ENCODE data around the gene TXNDC11. TPM values are rescaled to one million over a fixed set of nuclear protein-coding genes. Genes with fewer than 3 reads are reported as not detected.

Gene TXNDC11
- total and polyA plus RNA-seq, 2 experiments from 2014 or later, result 6.8 to 12.0 TPM

DNA sequence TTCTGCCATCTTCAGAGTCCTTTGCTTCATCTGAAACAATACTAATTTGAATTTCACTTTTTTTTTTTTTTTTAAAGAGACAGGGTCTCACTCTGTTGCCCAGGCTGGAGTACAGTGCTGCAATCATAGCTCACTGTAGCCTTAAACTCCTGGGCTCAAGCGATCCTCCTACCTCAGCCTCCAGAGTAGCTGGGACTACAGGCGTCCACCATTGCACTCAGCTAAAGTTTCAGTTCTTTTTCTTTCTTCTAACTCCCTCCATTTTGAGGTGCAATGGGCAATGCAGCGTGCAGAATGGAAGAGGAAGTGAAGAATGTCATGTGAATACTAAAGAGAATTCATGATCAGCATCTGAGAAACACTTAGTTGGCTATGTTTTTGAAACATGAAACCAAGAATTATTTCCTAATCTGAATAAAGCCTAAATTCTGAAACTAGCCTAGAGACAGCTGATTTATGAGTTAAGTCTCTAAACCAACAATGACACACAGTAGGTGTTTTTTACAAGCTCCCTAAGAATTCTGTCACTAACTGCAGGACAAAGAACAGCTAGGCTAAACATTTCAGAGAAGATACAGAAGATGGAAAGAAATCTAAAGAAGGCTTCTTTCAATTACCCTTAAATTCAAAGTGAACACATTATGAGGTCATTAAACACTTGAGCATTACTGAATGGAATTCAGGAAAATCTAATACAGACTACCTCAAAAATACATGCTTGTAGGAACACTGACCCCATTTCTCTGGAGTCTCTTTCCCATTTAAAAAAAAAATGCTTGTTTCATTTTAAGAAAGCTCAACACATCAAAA lies 53.4 kb downstream of the TXNDC11 start:
- ATAC-seq (no peak), DNase-seq (ENCODE audit: low spot score) (no peak)
- Mint-ChIP-seq H3K9me3 (no peaks in the 10 kb centered on the region), H3K4me1 (no peaks in the 10 kb centered on the region), H3K36me3 (ENCODE audit: low read depth) (peaks cover 21% of the 10 kb centered on the region), H3K27me3 (ENCODE audit: insufficient read depth, low read depth, poor library complexity) (peaks cover 1% of the 10 kb centered on the region), H3K27ac (no peak overlapping the region), H3K4me3 (no peak overlapping the region)
- no peaks in the 10 kb centered on the region for H3K4me1 ChIP-seq (ENCODE audit: insufficient read depth)
- no peak overlapping the region for H3K27ac ChIP-seq (ENCODE audit: low read depth)
- H3K36me3 ChIP-seq (ENCODE audit: insufficient read depth), result peaks cover 14% of the 10 kb centered on the region; the same call in 1 of the 2 replicates
- no peaks in the 10 kb centered on the region for H3K79me2 ChIP-seq (replicated peaks; ENCODE audit: insufficient read depth)
- no peaks in the 10 kb centered on the region for H3K9me2 ChIP-seq (ENCODE audit: insufficient read depth)
- no peak overlapping the region for H3K4me2 ChIP-seq
- H3F3A ChIP-seq (replicated peaks; ENCODE audit: low read depth), result no peaks in the 10 kb centered on the region
- no peak overlapping the region for H2AFZ ChIP-seq
- H3K27me3 ChIP-seq (ENCODE audit: insufficient read depth), result no peaks in the 10 kb centered on the region
- H4K20me1 ChIP-seq (replicated peaks; ENCODE audit: insufficient read depth), result peaks cover 4% of the 10 kb centered on the region; the same call in 1 of the 2 replicates
- H3K4me3 ChIP-seq, result no peak overlapping the region
- TF ChIP-seq EZH2phosphoT487 (IDR thresholded peaks at IDR 0.05; ENCODE audit: unreplicated experiment) (no peak), NANOG (IDR thresholded peaks at IDR 0.05; ENCODE audit: borderline replicate concordance) (no peak), EZH2 (IDR thresholded peaks at IDR 0.05; ENCODE audit: low read depth, unreplicated experiment) (no peak), ZNF331 (CRISPR knock-in tag; IDR thresholded peaks at IDR 0.05; ENCODE audit: low read depth) (no peak), ZNF114 (CRISPR knock-in tag; IDR thresholded peaks at IDR 0.05) (no peak), CREB1 (CRISPR knock-in tag; IDR thresholded peaks at IDR 0.05; ENCODE audit: low read depth) (no peak), STAT1 (IDR thresholded peaks at IDR 0.05; ENCODE audit: unreplicated experiment) (no peak), JUNB (IDR thresholded peaks at IDR 0.05; ENCODE audit: unreplicated experiment) (no peak)
- TF ChIP-seq, protein P1, sequence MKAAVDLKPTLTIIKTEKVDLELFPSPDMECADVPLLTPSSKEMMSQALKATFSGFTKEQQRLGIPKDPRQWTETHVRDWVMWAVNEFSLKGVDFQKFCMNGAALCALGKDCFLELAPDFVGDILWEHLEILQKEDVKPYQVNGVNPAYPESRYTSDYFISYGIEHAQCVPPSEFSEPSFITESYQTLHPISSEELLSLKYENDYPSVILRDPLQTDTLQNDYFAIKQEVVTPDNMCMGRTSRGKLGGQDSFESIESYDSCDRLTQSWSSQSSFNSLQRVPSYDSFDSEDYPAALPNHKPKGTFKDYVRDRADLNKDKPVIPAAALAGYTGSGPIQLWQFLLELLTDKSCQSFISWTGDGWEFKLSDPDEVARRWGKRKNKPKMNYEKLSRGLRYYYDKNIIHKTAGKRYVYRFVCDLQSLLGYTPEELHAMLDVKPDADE (IDR thresholded peaks at IDR 0.05), result no peak
- TF ChIP-seq, protein P2, sequence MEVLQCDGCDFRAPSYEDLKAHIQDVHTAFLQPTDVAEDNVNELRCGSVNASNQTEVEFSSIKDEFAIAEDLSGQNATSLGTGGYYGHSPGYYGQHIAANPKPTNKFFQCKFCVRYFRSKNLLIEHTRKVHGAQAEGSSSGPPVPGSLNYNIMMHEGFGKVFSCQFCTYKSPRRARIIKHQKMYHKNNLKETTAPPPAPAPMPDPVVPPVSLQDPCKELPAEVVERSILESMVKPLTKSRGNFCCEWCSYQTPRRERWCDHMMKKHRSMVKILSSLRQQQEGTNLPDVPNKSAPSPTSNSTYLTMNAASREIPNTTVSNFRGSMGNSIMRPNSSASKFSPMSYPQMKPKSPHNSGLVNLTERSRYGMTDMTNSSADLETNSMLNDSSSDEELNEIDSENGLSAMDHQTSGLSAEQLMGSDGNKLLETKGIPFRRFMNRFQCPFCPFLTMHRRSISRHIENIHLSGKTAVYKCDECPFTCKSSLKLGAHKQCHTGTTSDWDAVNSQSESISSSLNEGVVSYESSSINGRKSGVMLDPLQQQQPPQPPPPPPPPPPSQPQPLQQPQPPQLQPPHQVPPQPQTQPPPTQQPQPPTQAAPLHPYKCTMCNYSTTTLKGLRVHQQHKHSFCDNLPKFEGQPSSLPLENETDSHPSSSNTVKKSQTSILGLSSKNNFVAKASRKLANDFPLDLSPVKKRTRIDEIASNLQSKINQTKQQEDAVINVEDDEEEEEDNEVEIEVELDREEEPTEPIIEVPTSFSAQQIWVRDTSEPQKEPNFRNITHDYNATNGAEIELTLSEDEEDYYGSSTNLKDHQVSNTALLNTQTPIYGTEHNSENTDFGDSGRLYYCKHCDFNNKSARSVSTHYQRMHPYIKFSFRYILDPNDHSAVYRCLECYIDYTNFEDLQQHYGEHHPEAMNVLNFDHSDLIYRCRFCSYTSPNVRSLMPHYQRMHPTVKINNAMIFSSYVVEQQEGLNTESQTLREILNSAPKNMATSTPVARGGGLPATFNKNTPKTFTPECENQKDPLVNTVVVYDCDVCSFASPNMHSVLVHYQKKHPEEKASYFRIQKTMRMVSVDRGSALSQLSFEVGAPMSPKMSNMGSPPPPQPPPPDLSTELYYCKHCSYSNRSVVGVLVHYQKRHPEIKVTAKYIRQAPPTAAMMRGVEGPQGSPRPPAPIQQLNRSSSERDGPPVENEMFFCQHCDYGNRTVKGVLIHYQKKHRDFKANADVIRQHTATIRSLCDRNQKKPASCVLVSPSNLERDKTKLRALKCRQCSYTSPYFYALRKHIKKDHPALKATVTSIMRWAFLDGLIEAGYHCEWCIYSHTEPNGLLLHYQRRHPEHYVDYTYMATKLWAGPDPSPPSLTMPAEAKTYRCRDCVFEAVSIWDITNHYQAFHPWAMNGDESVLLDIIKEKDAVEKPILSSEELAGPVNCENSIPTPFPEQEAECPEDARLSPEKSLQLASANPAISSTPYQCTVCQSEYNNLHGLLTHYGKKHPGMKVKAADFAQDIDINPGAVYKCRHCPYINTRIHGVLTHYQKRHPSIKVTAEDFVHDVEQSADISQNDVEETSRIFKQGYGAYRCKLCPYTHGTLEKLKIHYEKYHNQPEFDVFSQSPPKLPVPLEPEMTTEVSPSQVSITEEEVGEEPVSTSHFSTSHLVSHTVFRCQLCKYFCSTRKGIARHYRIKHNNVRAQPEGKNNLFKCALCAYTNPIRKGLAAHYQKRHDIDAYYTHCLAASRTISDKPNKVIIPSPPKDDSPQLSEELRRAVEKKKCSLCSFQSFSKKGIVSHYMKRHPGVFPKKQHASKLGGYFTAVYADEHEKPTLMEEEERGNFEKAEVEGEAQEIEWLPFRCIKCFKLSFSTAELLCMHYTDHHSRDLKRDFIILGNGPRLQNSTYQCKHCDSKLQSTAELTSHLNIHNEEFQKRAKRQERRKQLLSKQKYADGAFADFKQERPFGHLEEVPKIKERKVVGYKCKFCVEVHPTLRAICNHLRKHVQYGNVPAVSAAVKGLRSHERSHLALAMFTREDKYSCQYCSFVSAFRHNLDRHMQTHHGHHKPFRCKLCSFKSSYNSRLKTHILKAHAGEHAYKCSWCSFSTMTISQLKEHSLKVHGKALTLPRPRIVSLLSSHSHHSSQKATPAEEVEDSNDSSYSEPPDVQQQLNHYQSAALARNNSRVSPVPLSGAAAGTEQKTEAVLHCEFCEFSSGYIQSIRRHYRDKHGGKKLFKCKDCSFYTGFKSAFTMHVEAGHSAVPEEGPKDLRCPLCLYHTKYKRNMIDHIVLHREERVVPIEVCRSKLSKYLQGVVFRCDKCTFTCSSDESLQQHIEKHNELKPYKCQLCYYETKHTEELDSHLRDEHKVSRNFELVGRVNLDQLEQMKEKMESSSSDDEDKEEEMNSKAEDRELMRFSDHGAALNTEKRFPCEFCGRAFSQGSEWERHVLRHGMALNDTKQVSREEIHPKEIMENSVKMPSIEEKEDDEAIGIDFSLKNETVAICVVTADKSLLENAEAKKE (CRISPR knock-in tag; IDR thresholded peaks at IDR 0.05), result no peak
- TF ChIP-seq, protein P3, sequence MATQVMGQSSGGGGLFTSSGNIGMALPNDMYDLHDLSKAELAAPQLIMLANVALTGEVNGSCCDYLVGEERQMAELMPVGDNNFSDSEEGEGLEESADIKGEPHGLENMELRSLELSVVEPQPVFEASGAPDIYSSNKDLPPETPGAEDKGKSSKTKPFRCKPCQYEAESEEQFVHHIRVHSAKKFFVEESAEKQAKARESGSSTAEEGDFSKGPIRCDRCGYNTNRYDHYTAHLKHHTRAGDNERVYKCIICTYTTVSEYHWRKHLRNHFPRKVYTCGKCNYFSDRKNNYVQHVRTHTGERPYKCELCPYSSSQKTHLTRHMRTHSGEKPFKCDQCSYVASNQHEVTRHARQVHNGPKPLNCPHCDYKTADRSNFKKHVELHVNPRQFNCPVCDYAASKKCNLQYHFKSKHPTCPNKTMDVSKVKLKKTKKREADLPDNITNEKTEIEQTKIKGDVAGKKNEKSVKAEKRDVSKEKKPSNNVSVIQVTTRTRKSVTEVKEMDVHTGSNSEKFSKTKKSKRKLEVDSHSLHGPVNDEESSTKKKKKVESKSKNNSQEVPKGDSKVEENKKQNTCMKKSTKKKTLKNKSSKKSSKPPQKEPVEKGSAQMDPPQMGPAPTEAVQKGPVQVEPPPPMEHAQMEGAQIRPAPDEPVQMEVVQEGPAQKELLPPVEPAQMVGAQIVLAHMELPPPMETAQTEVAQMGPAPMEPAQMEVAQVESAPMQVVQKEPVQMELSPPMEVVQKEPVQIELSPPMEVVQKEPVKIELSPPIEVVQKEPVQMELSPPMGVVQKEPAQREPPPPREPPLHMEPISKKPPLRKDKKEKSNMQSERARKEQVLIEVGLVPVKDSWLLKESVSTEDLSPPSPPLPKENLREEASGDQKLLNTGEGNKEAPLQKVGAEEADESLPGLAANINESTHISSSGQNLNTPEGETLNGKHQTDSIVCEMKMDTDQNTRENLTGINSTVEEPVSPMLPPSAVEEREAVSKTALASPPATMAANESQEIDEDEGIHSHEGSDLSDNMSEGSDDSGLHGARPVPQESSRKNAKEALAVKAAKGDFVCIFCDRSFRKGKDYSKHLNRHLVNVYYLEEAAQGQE (IDR thresholded peaks at IDR 0.05; ENCODE audit: unreplicated experiment), result no peak
